Activated CD4-positive, alpha-beta memory T cell treated with anti-CD3 and anti-CD28 coated beads, Interleukin-2, amount 10 ng/mL, durations not matched to agents 7 days and 5 days (primary cell): ENCODE data around the gene RNF38. TPM values are rescaled to one million over a fixed set of nuclear protein-coding genes. Genes with fewer than 3 reads are reported as not detected.

Experiments used
- CTCF ChIA-PET: fragments of 350-600 bp; sonication (Branson Sonifier 250); formaldehyde crosslinking; loops from one replicate; lab custom pipeline; 2021; ENCODE audit warnings: antibody characterized with exemption, inconsistent platforms; lab: Charles Lee
- POLR2A ChIA-PET: fragments of 350-600 bp; sonication (Branson Sonifier 250); formaldehyde crosslinking; loops from one replicate; lab custom pipeline; 2021; ENCODE audit warnings: antibody characterized with exemption; lab: Charles Lee
- DNase-seq: peaks from one replicate; pipeline ENCODE4 v3.0.0-alpha.2; 2020
- H3K27ac Mint-ChIP-seq: one replicate; pipeline ENCODE4 v1.8.0; 2021; ENCODE audit warnings: mild to moderate bottlenecking, mixed read lengths
- H3K27me3 Mint-ChIP-seq: one replicate; pipeline ENCODE4 v1.8.0; 2021; ENCODE audit warnings: mixed read lengths
- H3K36me3 Mint-ChIP-seq: one replicate; pipeline ENCODE4 v1.8.0; 2021; ENCODE audit warnings: low read depth, mixed read lengths
- H3K4me1 Mint-ChIP-seq: one replicate; pipeline ENCODE4 v1.8.0; 2021; ENCODE audit warnings: mixed read lengths
- H3K4me3 Mint-ChIP-seq: one replicate; pipeline ENCODE4 v1.8.0; 2021; ENCODE audit warnings: mild to moderate bottlenecking, mixed read lengths
- H3K9me3 Mint-ChIP-seq: one replicate; pipeline ENCODE4 v1.8.0; 2021; ENCODE audit warnings: mixed read lengths
- total RNA-seq, 2 experiments: library from RNA; stranded (reverse); gene quantifications; one replicate each; pipeline ENCODE4 v1.2.3, GENCODE V29; 2021

The RNF38 gene
- total RNA-seq, 2 experiments from 2014 or later: 42.1 to 44.4 TPM

GRCh38 chr9:36357639-36358038 lies 42.4 kb downstream of the RNF38 start:
- no peak for DNase-seq
- Mint-ChIP-seq H3K4me3 (no peak overlapping the region), H3K27me3 (no peaks in the 10 kb centered on the region), H3K27ac (no peak overlapping the region), H3K4me1 (peaks cover 10% of the 10 kb centered on the region), H3K9me3 (no peaks in the 10 kb centered on the region), H3K36me3 (peaks cover 25% of the 10 kb centered on the region)
- ChIA-PET CTCF (no interaction called here), POLR2A (interaction anchor here (0.9 kb wide), 1 partner anchor 167 kb away, joined by 3 read pairs; no protein-coding TSS in a partner anchor)

- H3K4me1 Mint-ChIP-seq: peaks cover 17% of the 10 kb centered on the region
- no peak for DNase-seq
- peaks cover 70% of the 10 kb centered on the region for H3K36me3 Mint-ChIP-seq
- POLR2A ChIA-PET: no interaction called here
- CTCF ChIA-PET: no interaction called here
- H3K27ac Mint-ChIP-seq: no peak overlapping the region
- H3K27me3 Mint-ChIP-seq: no peaks in the 10 kb centered on the region
- no peaks in the 10 kb centered on the region for H3K9me3 Mint-ChIP-seq
- H3K4me3 Mint-ChIP-seq: no peak overlapping the region
These were observed 53.5 kb downstream of the RNF38 start for GRCh38 chr9:36346569-36346968.

GRCh38 chr9:36345103-36345846 lies 54.8 kb downstream of the RNF38 start:
- DNase-seq: no peak
- H3K9me3 Mint-ChIP-seq: no peaks in the 10 kb centered on the region
- peaks cover 66% of the 10 kb centered on the region for H3K36me3 Mint-ChIP-seq
- no peak overlapping the region for H3K4me3 Mint-ChIP-seq
- H3K4me1 Mint-ChIP-seq: peaks cover 14% of the 10 kb centered on the region
- CTCF ChIA-PET: interaction anchor here (1.6 kb wide), 1 partner anchor 155 kb away, joined by 4 read pairs; the partner anchor contains the start of gene CLTA
- POLR2A ChIA-PET: no interaction called here
- no peaks in the 10 kb centered on the region for H3K27me3 Mint-ChIP-seq
- no peak overlapping the region for H3K27ac Mint-ChIP-seq

- peaks cover 14% of the 10 kb centered on the region for H3K4me1 Mint-ChIP-seq
- ChIA-PET POLR2A (interaction anchor here (1.0 kb wide), 1 partner anchor 152 kb away, joined by 3 read pairs; the partner anchor contains the start of gene CLTA), CTCF (interaction anchor here (1.0 to 1.8 kb wide), 2 partner anchors 14 to 65 kb away, joined by 3 to 7 read pairs; no protein-coding TSS in a partner anchor)
- DNase-seq: no peak
- peaks cover 68% of the 10 kb centered on the region for H3K36me3 Mint-ChIP-seq
- H3K27me3 Mint-ChIP-seq: no peaks in the 10 kb centered on the region
- no peak overlapping the region for H3K4me3 Mint-ChIP-seq
- no peaks in the 10 kb centered on the region for H3K9me3 Mint-ChIP-seq
- H3K27ac Mint-ChIP-seq: peak overlapping the region; percentile 55
These were observed 58.0 kb downstream of the RNF38 start for GRCh38 chr9:36341936-36342577.

GRCh38 chr9:36337865-36338264 lies 62.2 kb downstream of the RNF38 start:
- H3K4me1 Mint-ChIP-seq: peaks cover 10% of the 10 kb centered on the region
- peak overlapping the region; percentile 31 for H3K27ac Mint-ChIP-seq
- H3K36me3 Mint-ChIP-seq: peaks cover 55% of the 10 kb centered on the region
- ChIA-PET CTCF (interaction anchor here (1.0 to 2.1 kb wide), 5 partner anchors 9 to 235 kb away, joined by 3 to 9 read pairs (median 5); no protein-coding TSS in a partner anchor), POLR2A (interaction anchor here (0.5 to 1.2 kb wide), 2 partner anchors 10 to 14 kb away, joined by 3 read pairs; no protein-coding TSS in a partner anchor)
- no peak overlapping the region for H3K4me3 Mint-ChIP-seq
- DNase-seq: no peak
- no peaks in the 10 kb centered on the region for H3K27me3 Mint-ChIP-seq
- H3K9me3 Mint-ChIP-seq: no peaks in the 10 kb centered on the region

- Mint-ChIP-seq H3K27me3 (no peaks in the 10 kb centered on the region), H3K4me1 (peaks cover 3% of the 10 kb centered on the region), H3K36me3 (peaks cover 48% of the 10 kb centered on the region), H3K27ac (no peak overlapping the region), H3K9me3 (no peaks in the 10 kb centered on the region), H3K4me3 (no peak overlapping the region)
- POLR2A ChIA-PET: interaction anchor here (1.2 kb wide), 1 partner anchor 15 kb away, joined by 3 read pairs; no protein-coding TSS in a partner anchor
- CTCF ChIA-PET: interaction anchor here (1.5 to 2.1 kb wide), 3 partner anchors 8 to 234 kb away, joined by 5 to 9 read pairs (median 5); no protein-coding TSS in a partner anchor
- no peak for DNase-seq
These were observed 63.1 kb downstream of the RNF38 start for GRCh38 chr9:36337002-36337401.

- Mint-ChIP-seq H3K4me1 (no peaks in the 10 kb centered on the region), H3K9me3 (no peaks in the 10 kb centered on the region), H3K36me3 (peaks cover 44% of the 10 kb centered on the region), H3K27ac (no peak overlapping the region), H3K4me3 (no peak overlapping the region), H3K27me3 (no peaks in the 10 kb centered on the region)
- CTCF ChIA-PET: interaction anchor here (2.1 kb wide), 1 partner anchor 88 kb away, joined by 5 read pairs; no protein-coding TSS in a partner anchor
- DNase-seq: no peak
- POLR2A ChIA-PET: interaction anchor here (1.2 kb wide), 1 partner anchor 16 kb away, joined by 3 read pairs; no protein-coding TSS in a partner anchor
These were observed 63.8 kb downstream of the RNF38 start for GRCh38 chr9:36336131-36336907.

- H3K9me3 Mint-ChIP-seq: no peaks in the 10 kb centered on the region
- no peak overlapping the region for H3K4me3 Mint-ChIP-seq
- no peak for DNase-seq
- ChIA-PET CTCF (interaction anchor here (0.8 to 1.7 kb wide), 3 partner anchors 83 to 141 kb away, joined by 3 read pairs; partner anchors contain the start of gene CLTA), POLR2A (no interaction called here)
- peaks cover 9% of the 10 kb centered on the region for H3K36me3 Mint-ChIP-seq
- no peaks in the 10 kb centered on the region for H3K27me3 Mint-ChIP-seq
- peaks cover 2% of the 10 kb centered on the region for H3K4me1 Mint-ChIP-seq
- no peak overlapping the region for H3K27ac Mint-ChIP-seq
These were observed 68.1 kb downstream of the RNF38 start for GRCh38 chr9:36332006-36332405.

- Mint-ChIP-seq H3K9me3 (no peaks in the 10 kb centered on the region), H3K36me3 (no peaks in the 10 kb centered on the region)
These were observed 71.2 kb downstream of the RNF38 start for GRCh38 chr9:36328798-36329411.

GRCh38 chr9:36325081-36325828 lies 74.8 kb downstream of the RNF38 start:
- no peak for DNase-seq
- Mint-ChIP-seq H3K4me3 (no peak overlapping the region), H3K36me3 (no peaks in the 10 kb centered on the region), H3K9me3 (no peaks in the 10 kb centered on the region), H3K27me3 (no peaks in the 10 kb centered on the region), H3K4me1 (peaks cover 9% of the 10 kb centered on the region), H3K27ac (no peak overlapping the region)
- ChIA-PET POLR2A (interaction anchor here (0.6 to 1.3 kb wide), 3 partner anchors 58 to 163 kb away, joined by 3 read pairs; partner anchors contain the start of gene RNF38), CTCF (interaction anchor here (1.2 to 1.5 kb wide), 2 partner anchors 14 to 136 kb away, joined by 3 to 4 read pairs; no protein-coding TSS in a partner anchor)

More at GRCh38 chr9:36328798-36329411, 71.2 kb downstream of the RNF38 start:
- Mint-ChIP-seq H3K4me1 (peaks cover 6% of the 10 kb centered on the region), H3K27ac (no peak overlapping the region), H3K27me3 (no peaks in the 10 kb centered on the region), H3K4me3 (no peak overlapping the region)
- CTCF ChIA-PET: interaction anchor here (0.5 to 4.4 kb wide), 26 partner anchors 9 to 227 kb away, joined by 3 to 42 read pairs (median 5); partner anchors contain the start of genes CLTA, GNE and RNF38
- POLR2A ChIA-PET: interaction anchor here (0.6 to 2.4 kb wide), 5 partner anchors 22 to 226 kb away, joined by 3 to 15 read pairs (median 3); partner anchors contain the start of genes CLTA and GNE
- DNase-seq: peak; percentile 38

- H3K27me3 Mint-ChIP-seq: no peaks in the 10 kb centered on the region
- no peak for DNase-seq
- CTCF ChIA-PET: no interaction called here
- H3K36me3 Mint-ChIP-seq: no peaks in the 10 kb centered on the region
- POLR2A ChIA-PET: interaction anchor here (1.3 kb wide), 1 partner anchor 164 kb away, joined by 3 read pairs; no protein-coding TSS in a partner anchor
- H3K9me3 Mint-ChIP-seq: no peaks in the 10 kb centered on the region
- H3K4me1 Mint-ChIP-seq: peaks cover 9% of the 10 kb centered on the region
- no peak overlapping the region for H3K27ac Mint-ChIP-seq
- H3K4me3 Mint-ChIP-seq: no peak overlapping the region
These were observed 76.1 kb downstream of the RNF38 start for GRCh38 chr9:36323926-36324325.
